ENCODE measurements around the gene MAP3K8. TPM values are rescaled to one million over a fixed set of nuclear protein-coding genes. Genes with fewer than 3 reads are reported as not detected.

MAP3K8 gene
- total and polyA plus RNA-seq, 9 of the 15 experiments (the other 6 are each of a cell fraction or from before 2014, with no cell fraction given), result 6.9 to 23.6 (median 13.6) TPM

GRCh38 chr10:30437031-30437841 is 3.3 kb downstream of the MAP3K8 start (continued):
- TF ChIP-seq MXD1 (CRISPR knock-in tag; IDR thresholded peaks at IDR 0.05; ENCODE audit: borderline replicate concordance, poor library complexity, severe bottlenecking) (no peak), PRDM10 (IDR thresholded peaks at IDR 0.05; ENCODE audit: partially characterized antibody) (no peak), SRF (CRISPR knock-in tag; IDR thresholded peaks at IDR 0.05) (peak in 1 of 2 experiments; percentile 31; a peak in 1 of 4 replicates), FOXK1 (CRISPR knock-in tag; IDR thresholded peaks at IDR 0.05; ENCODE audit: borderline replicate concordance) (peak; percentile 45; the same call in 1 of the 2 replicates), FOXP4 (CRISPR knock-in tag; IDR thresholded peaks at IDR 0.05; ENCODE audit: borderline replicate concordance) (no peak), STAT5B (CRISPR knock-in tag; IDR thresholded peaks at IDR 0.05) (no peak), HEY1 (CRISPR knock-in tag; IDR thresholded peaks at IDR 0.05; ENCODE audit: borderline replicate concordance) (no peak), SAFB (IDR thresholded peaks at IDR 0.05; ENCODE audit: borderline replicate concordance, low read depth, low read length) (no peak), ZNF311 (CRISPR knock-in tag; IDR thresholded peaks at IDR 0.05) (no peak), TCFL5 (CRISPR knock-in tag; conservative IDR thresholded peaks at IDR 0.05) (no peak), TEAD4 (IDR thresholded peaks at IDR 0.05; ENCODE audit: low read length) (peak; percentile 96), TEAD4 (CRISPR knock-in tag; IDR thresholded peaks at IDR 0.05; ENCODE audit: borderline replicate concordance) (no peak), ZNF165 (CRISPR knock-in tag; IDR thresholded peaks at IDR 0.05; ENCODE audit: borderline replicate concordance) (no peak), HDAC1 (IDR thresholded peaks at IDR 0.05) (peak in 1 of 2 experiments; percentile 95), ZNF449 (CRISPR knock-in tag; IDR thresholded peaks at IDR 0.05) (no peak)
- TF ChIP-seq, protein P1, sequence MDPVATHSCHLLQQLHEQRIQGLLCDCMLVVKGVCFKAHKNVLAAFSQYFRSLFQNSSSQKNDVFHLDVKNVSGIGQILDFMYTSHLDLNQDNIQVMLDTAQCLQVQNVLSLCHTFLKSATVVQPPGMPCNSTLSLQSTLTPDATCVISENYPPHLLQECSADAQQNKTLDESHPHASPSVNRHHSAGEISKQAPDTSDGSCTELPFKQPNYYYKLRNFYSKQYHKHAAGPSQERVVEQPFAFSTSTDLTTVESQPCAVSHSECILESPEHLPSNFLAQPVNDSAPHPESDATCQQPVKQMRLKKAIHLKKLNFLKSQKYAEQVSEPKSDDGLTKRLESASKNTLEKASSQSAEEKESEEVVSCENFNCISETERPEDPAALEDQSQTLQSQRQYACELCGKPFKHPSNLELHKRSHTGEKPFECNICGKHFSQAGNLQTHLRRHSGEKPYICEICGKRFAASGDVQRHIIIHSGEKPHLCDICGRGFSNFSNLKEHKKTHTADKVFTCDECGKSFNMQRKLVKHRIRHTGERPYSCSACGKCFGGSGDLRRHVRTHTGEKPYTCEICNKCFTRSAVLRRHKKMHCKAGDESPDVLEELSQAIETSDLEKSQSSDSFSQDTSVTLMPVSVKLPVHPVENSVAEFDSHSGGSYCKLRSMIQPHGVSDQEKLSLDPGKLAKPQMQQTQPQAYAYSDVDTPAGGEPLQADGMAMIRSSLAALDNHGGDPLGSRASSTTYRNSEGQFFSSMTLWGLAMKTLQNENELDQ (CRISPR knock-in tag; IDR thresholded peaks at IDR 0.05; ENCODE audit: borderline replicate concordance), result no peak
